GM12864 (cell line): ENCODE results near the gene APBB2.

Source experiments
- DNase-seq: peaks from one replicate; pipeline ENCODE4 v3.0.0-alpha.2; 2011; ENCODE audit warnings: low read depth
- H3K4me3 ChIP-seq: 2 replicates; pipeline ENCODE4 v1.5.1; 2011; ENCODE audit warnings: mild to moderate bottlenecking, low read depth, low read length, control low read depth
- CTCF ChIP-seq: IDR thresholded peaks from 2 replicates; pipeline ENCODE4 v1.5.1; 2011; ENCODE audit warnings: low read depth, mild to moderate bottlenecking, moderate library complexity, low read length, control low read depth, inconsistent platforms; ENCODE audit errors: missing control alignments

Gene APBB2

GRCh38 chr4:41204400-41204978, 9.9 kb downstream of the APBB2 start:
- DNase-seq: no peak
- H3K4me3 ChIP-seq: no peak overlapping the region
- no peak for TF ChIP-seq CTCF

- no peak for DNase-seq
- TF ChIP-seq CTCF: no peak
- no peak overlapping the region for H3K4me3 ChIP-seq
These were observed 10.5 kb downstream of the APBB2 start for GRCh38 chr4:41203841-41204240.

DNA sequence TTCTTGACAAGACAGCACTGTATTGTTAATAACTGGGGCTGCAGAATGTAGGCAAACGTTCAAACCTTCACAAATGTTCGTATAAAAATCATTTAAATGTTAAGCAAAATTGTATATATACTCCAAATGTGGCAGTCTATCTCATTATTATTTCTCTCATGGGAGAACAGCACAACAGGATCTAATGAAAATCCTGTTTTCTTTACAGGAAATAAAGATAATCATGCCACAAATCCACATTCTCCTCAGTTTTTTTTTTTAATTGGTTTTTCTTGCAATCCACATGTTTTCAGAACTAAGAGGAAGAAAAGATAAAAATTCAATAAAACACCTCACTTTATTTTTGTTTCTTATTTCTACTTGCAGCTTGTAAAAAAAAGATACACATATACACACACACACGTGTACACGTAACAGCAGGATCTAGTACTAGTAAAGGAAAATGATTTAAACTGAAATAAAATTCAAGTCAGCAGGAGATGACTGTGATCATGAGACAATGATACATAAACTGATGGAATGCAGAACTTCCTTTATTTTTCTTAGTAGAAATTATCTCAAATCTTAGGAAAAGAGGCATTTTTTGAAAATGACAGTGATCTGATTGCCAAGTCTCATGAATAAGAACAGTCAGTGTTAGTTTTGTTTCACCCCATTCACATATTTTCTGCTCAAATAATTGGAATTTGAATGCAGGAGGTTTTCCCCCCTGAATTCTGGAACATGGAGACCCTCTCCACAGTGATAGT, 11.3 kb downstream of the APBB2 start:
- DNase-seq: no peak
- TF ChIP-seq CTCF: no peak
- H3K4me3 ChIP-seq: no peak overlapping the region

DNA sequence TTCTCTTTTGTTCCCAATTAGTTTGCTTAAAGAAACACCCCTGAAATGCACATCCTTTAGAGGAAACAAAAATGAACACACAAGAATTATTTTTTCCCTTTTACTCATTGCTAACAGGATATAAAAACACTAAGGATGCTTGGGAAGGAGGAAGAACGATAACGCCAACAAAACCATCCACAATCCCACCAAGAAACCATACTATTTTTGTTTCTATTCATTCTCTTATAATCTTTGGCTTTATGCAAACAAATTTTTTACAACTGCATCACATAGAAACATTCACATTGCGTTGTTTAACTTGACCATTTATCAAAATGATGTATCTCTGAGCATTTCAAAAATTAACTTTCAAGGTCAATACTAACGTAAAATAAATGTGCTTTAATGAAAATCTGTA, 12.0 kb downstream of the APBB2 start:
- no peak overlapping the region for H3K4me3 ChIP-seq
- no peak for TF ChIP-seq CTCF

GRCh38 chr4:41200486-41201017, 13.8 kb downstream of the APBB2 start:
- TF ChIP-seq CTCF: no peak
- H3K4me3 ChIP-seq: no peak overlapping the region
- no peak for DNase-seq

More for the DNA sequence above, 12.0 kb downstream of the APBB2 start:
- no peak for DNase-seq

DNA sequence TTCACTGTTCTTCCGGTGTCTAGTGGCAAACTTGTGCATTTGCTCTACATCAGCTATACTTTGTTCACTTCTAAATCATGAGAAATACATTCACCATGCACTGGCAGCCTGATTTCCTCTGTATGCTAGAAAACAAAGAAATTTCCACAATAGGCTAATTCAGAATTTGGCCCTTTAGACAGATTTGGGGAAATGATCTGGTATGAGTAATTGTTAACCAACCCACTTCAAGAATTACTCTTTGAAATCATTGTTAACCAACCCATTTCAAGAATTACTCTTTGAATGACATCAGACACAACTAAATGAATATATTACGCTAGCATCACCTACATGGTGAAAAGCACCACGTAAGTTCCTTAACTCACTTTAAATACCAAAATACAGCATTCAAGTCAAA, 14.6 kb downstream of the APBB2 start:
- no peak overlapping the region for H3K4me3 ChIP-seq
- no peak for DNase-seq
- no peak for TF ChIP-seq CTCF
